ENCODE data around the gene RIC1. TPM values are rescaled to one million over a fixed set of nuclear protein-coding genes. Genes with fewer than 3 reads are reported as not detected.

RIC1 gene
- total and polyA plus RNA-seq, 2 of the 13 experiments (the other 11 are each of a cell fraction or from before 2014, with no cell fraction given) = 18.2 to 19.0 TPM

DNA sequence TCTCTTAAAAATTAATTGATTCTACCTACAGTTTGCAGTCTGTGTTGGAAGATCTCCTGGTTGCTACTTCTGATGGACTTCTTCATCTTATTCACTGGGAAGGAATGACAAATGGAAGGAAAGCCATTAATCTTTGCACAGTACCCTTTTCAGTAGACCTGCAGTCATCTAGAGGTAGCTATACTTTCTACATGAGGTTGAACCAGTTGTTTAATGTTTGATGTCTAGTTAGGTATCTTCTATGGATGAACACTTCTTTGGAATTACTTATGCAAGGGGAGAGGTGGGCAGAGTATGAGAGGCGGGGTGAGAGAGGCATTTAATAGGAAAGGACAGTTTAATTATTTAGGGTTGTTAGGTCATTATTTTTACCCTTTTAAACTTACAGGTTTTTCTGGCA, 91.2 kb downstream of the RIC1 start:
- no peak for FAIRE-seq
- Histone ChIP-seq H3K9me3 (ENCODE audit: low read length) (no peaks in the 10 kb centered on the region), H3K27me3 (ENCODE audit: control insufficient read depth in 1 of 2, insufficient read depth in 2 of 2, low read length in 2 of 2) (no peaks in the 10 kb centered on the region), H3K4me2 (ENCODE audit: low read depth, low read length) (no peak overlapping the region), H3K36me3 (replicated peaks in 1 of 2; ENCODE audit: control insufficient read depth in 1 of 2, insufficient read depth in 2 of 2, low read length in 2 of 2) (peaks cover 0 to 7% of the 10 kb centered on the region in 2 experiments; a peak in 1 of 5 replicates), H4K20me1 (ENCODE audit: insufficient read depth, low read length) (no peaks in the 10 kb centered on the region), H3K9ac (ENCODE audit: insufficient read depth, low read depth, low read length) (no peak overlapping the region), H3K27ac (ENCODE audit: extremely low read length, insufficient read depth, low read length) (no peak overlapping the region), H3K4me3 (replicated peaks in 1 of 3; ENCODE audit: insufficient read depth in 1 of 3, low read depth in 2 of 3, low read length in 3 of 3) (no peak overlapping the region), H3K4me1 (ENCODE audit: insufficient read depth, low read length) (peaks cover 43% of the 10 kb centered on the region), H3K79me2 (ENCODE audit: insufficient read depth, low read length) (no peaks in the 10 kb centered on the region), H2AFZ (ENCODE audit: low read length) (no peak overlapping the region)
- no TSS peak for BruUV-seq (replicated peaks)
- TF ChIP-seq ELF1 (CRISPR knock-in tag; IDR thresholded peaks at IDR 0.05) = no peak
- TF ChIP-seq SAFB2 (CRISPR knock-in tag; IDR thresholded peaks at IDR 0.05; ENCODE audit: borderline replicate concordance, low read depth) = no peak
- TF ChIP-seq, protein P1, sequence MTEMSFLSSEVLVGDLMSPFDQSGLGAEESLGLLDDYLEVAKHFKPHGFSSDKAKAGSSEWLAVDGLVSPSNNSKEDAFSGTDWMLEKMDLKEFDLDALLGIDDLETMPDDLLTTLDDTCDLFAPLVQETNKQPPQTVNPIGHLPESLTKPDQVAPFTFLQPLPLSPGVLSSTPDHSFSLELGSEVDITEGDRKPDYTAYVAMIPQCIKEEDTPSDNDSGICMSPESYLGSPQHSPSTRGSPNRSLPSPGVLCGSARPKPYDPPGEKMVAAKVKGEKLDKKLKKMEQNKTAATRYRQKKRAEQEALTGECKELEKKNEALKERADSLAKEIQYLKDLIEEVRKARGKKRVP (CRISPR knock-in tag; IDR thresholded peaks at IDR 0.05) = no peak
- TF ChIP-seq TP53 (CRISPR knock-in tag; conservative IDR thresholded peaks at IDR 0.05) = no peak
- TF ChIP-seq DR1 (CRISPR knock-in tag; IDR thresholded peaks at IDR 0.05) = no peak
- no peak for TF ChIP-seq ZNF550 (CRISPR knock-in tag; IDR thresholded peaks at IDR 0.05; ENCODE audit: borderline replicate concordance)
- intact Hi-C loops (cut with micrococcal nuclease; ENCODE audit: unreplicated experiment) (no loop called here), in situ Hi-C loops (cut with HindIII; ENCODE audit: extremely low pct_ligation_motif_present, low pct_unique_long_range_greater_than_20kb) (no loop called here)
- CTCF ChIA-PET (ENCODE audit: low intra/inter-chr PET ratio, low total read pairs) = no interaction called here
- no peak for DNase-seq (ENCODE audit: low spot score)
- ATAC-seq = no peak
- POLR2A ChIA-PET = no interaction called here
- 100% methylated on average over 1 of the region's 1 CpG for WGBS (ENCODE audit: low lambda C conversion rate)

DNA sequence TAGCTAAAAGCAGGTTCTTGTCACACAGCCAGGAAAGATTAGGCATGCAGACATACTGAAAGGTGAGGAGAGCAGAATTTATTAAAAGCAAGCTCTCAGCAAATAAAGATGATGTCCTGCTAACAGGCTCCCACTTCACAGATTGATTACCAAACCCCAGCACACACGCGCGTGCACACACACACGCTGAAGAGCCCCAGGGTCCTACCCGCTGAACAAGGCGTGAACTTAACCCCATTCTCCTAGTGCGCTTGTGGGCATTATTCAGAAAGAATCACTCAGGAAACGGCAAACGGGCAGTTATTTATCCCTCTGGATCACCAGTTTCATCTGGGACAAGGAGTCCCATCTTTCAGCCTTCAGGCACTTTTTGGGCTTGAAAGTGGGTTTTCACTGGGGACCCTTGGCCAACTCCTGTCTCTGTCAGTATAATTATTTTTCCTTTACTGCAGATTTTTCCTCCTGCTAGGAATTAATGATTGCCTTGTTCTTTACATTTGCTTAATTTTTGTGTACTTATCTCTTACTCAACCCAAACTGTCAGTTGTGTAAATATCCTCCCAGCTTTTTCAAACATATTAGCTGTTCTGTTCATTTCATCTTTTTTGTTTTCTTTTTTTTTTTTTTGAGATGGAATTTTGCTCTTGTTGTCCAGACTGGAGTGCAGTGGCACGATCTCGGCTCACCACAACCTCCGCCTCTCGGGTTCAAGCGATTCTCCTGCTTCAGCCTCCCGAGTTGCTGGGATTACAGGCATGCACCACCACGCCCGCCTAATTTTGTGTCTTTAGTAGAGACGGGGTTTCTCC, 92.6 kb downstream of the RIC1 start:
- Histone ChIP-seq H4K20me1 (ENCODE audit: insufficient read depth, low read length) (no peaks in the 10 kb centered on the region), H3K27me3 (ENCODE audit: control insufficient read depth in 1 of 2, insufficient read depth in 2 of 2, low read length in 2 of 2) (no peaks in the 10 kb centered on the region), H3K36me3 (replicated peaks in 1 of 2; ENCODE audit: control insufficient read depth in 1 of 2, insufficient read depth in 2 of 2, low read length in 2 of 2) (0 out of 5 replicates have a peak, but pooled peaks cover 0 to 3% of the 10 kb centered on the region in 2 experiments), H3K4me3 (replicated peaks in 1 of 3; ENCODE audit: insufficient read depth in 1 of 3, low read depth in 2 of 3, low read length in 3 of 3) (peak overlapping the region in 2 of 3 experiments; percentile 33 to 49; a peak in 3 of 6 replicates), H3K4me2 (ENCODE audit: low read depth, low read length) (peak overlapping the region; percentile 93), H3K4me1 (ENCODE audit: insufficient read depth, low read length) (peaks cover 43% of the 10 kb centered on the region), H3K79me2 (ENCODE audit: insufficient read depth, low read length) (no peaks in the 10 kb centered on the region), H3K9ac (ENCODE audit: insufficient read depth, low read depth, low read length) (peak overlapping the region; percentile 57), H3K27ac (ENCODE audit: extremely low read length, insufficient read depth, low read length) (peak overlapping the region; percentile 90), H3K9me3 (ENCODE audit: low read length) (no peaks in the 10 kb centered on the region), H2AFZ (ENCODE audit: low read length) (no peak overlapping the region)
- ATAC-seq (peak; percentile 91), FAIRE-seq (no peak), DNase-seq (ENCODE audit: low spot score) (peak; percentile 91)
- 5% methylated on average over 18 of the region's 18 CpGs for WGBS (ENCODE audit: low lambda C conversion rate)
- ChIA-PET POLR2A (interaction anchor here (1.3 kb wide), 1 partner anchor 93 kb away, joined by 8 read pairs; the partner anchor contains the start of gene RIC1), CTCF (ENCODE audit: low intra/inter-chr PET ratio, low total read pairs) (no interaction called here)
- BruUV-seq (replicated peaks) = no TSS peak
- intact Hi-C loops (cut with micrococcal nuclease; ENCODE audit: unreplicated experiment) = no loop called here
- in situ Hi-C loops (cut with HindIII; ENCODE audit: extremely low pct_ligation_motif_present, low pct_unique_long_range_greater_than_20kb) = no loop called here
- TF ChIP-seq, protein P2, sequence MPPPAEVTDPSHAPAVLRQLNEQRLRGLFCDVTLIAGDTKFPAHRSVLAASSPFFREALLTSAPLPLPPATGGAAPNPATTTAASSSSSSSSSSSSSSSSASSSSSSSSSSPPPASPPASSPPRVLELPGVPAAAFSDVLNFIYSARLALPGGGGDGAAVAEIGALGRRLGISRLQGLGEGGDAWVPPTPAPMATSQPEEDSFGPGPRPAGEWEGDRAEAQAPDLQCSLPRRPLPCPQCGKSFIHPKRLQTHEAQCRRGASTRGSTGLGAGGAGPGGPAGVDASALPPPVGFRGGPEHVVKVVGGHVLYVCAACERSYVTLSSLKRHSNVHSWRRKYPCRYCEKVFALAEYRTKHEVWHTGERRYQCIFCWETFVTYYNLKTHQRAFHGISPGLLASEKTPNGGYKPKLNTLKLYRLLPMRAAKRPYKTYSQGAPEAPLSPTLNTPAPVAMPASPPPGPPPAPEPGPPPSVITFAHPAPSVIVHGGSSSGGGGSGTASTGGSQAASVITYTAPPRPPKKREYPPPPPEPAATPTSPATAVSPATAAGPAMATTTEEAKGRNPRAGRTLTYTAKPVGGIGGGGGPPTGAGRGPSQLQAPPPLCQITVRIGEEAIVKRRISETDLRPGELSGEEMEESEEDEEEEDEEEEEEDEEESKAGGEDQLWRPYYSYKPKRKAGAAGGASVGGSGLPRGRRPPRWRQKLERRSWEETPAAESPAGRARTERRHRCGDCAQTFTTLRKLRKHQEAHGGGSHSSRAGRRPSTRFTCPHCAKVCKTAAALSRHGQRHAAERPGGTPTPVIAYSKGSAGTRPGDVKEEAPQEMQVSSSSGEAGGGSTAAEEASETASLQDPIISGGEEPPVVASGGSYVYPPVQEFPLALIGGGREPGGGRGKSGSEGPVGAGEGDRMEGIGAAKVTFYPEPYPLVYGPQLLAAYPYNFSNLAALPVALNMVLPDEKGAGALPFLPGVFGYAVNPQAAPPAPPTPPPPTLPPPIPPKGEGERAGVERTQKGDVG (CRISPR knock-in tag; IDR thresholded peaks at IDR 0.05; ENCODE audit: borderline replicate concordance) = 0 out of 2 replicates have a peak, but pooled peaks have one; percentile 50
- TF ChIP-seq NCOA1 (CRISPR knock-in tag; IDR thresholded peaks at IDR 0.05) (no peak), ZNF83 (CRISPR knock-in tag; IDR thresholded peaks at IDR 0.05; ENCODE audit: borderline replicate concordance) (no peak), CHD2 (IDR thresholded peaks at IDR 0.05; ENCODE audit: low read depth, low read length) (no peak), ZNF44 (CRISPR knock-in tag; IDR thresholded peaks at IDR 0.05) (no peak)
